ENCODE measurements around the gene ARAP2.

The ARAP2 gene

DNA sequence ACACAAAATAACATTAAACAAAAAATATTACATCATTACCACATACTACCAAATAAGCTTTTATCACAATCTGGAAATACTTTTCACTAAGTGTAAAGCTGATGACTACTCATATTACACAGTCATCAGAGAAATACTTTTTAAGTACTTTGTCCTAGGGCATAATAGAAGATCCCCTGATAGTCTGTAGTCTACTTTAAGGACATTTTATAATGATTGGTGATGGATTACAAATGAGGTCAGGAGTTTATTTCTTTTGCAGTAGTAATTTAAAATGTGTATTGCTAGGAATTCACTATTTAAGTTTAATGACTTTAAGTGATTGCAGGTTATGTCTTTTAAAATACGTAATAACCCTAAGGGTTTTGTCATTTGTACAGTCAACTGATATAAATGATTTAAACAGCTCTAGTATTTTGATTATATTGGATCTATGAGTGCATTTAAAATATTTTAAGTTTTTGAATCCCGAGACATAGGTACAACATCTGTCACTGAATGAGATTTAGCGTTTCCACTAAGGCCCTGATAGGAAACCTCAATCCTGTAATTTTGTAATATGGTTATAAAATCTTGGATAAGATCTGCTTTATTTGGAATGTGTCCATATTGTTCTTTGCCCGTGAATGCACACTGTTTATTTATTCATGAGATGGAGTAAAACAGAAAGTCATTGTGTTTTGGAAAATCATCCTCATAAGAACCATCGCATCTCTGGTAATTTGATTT, 189.5 kb downstream of the ARAP2 start:
- no peaks in the 10 kb centered on the region for H3K9me3 Mint-ChIP-seq
- DNase-seq: no peak
- no peak overlapping the region for H3K27ac Mint-ChIP-seq
- H3K4me1 Mint-ChIP-seq: no peaks in the 10 kb centered on the region
- no peaks in the 10 kb centered on the region for H3K36me3 Mint-ChIP-seq (ENCODE audit: low read depth)
- no peak for ATAC-seq
- no peak overlapping the region for H3K4me3 Mint-ChIP-seq
- no peaks in the 10 kb centered on the region for H3K27me3 Mint-ChIP-seq

DNA sequence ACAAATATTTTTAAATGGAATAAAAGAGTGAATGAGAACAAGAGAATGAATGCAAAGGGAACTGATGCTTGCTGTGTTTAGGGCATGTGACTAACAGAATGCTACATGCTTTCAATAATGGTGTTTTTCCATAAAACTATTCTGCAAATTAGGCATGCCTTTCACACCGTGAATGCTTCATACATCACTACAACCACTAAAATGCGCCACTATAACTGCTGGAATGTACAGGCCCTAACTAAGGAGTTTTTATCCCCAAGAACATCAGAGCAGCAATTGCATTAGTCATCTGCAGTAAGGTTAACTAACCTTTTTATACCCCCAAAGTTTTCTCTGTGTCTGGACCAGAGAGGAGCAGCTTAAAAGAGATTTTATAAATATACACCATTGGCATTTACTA, 190.4 kb downstream of the ARAP2 start:
- H3K4me1 Mint-ChIP-seq: no peaks in the 10 kb centered on the region
- no peaks in the 10 kb centered on the region for H3K27me3 Mint-ChIP-seq
- H3K9me3 Mint-ChIP-seq: no peaks in the 10 kb centered on the region
- no peak overlapping the region for H3K4me3 Mint-ChIP-seq
- ATAC-seq: no peak
- no peak for DNase-seq
- no peaks in the 10 kb centered on the region for H3K36me3 Mint-ChIP-seq (ENCODE audit: low read depth)
- no peak overlapping the region for H3K27ac Mint-ChIP-seq

DNA sequence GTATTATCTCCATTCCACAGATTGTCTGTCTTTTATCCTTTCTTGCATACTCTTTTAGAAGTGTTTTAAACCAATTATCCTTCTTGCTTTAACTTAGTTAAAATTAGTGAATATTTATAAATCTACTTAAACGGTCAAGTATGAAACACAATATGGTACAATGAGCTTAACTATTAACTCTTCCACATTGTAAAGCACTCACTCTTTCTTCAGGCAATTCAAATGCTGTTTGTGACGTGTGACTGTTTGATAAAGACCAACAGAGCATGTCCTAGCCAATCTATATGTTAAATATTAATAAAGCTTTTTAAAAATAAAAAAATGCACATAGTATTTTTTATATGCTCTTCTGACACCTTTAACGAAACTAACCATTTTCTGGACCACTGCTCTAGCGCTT, 192.7 kb downstream of the ARAP2 start:
- Mint-ChIP-seq H3K4me3 (no peak overlapping the region), H3K36me3 (ENCODE audit: low read depth) (no peaks in the 10 kb centered on the region), H3K27me3 (no peaks in the 10 kb centered on the region), H3K27ac (no peak overlapping the region), H3K9me3 (no peaks in the 10 kb centered on the region), H3K4me1 (no peaks in the 10 kb centered on the region)
- ATAC-seq: no peak
- no peak for DNase-seq

DNA sequence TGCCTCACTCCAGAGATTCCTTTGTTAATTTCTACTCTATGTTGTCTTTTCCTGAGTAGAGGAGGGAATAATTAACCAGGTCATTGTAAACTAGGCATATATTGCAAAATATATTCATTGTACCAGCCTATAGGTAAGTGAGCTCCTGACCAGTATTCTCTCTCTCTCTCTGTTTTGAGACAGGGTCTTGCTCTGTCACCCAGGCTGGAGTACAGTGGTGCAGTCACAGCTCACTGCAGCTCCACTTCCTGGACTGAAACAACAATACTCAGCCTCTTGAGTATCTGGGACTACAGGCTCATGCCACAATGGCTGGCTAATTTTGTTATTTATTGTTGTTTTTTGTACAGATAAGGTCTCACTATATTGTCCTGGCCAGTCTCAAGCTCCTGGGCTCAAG, 198.3 kb downstream of the ARAP2 start:
- no peaks in the 10 kb centered on the region for H3K4me1 Mint-ChIP-seq
- H3K27ac Mint-ChIP-seq: no peak overlapping the region
- no peak for DNase-seq
- ATAC-seq: no peak
- no peaks in the 10 kb centered on the region for H3K36me3 Mint-ChIP-seq (ENCODE audit: low read depth)
- no peaks in the 10 kb centered on the region for H3K27me3 Mint-ChIP-seq
- H3K4me3 Mint-ChIP-seq: no peak overlapping the region
- no peaks in the 10 kb centered on the region for H3K9me3 Mint-ChIP-seq

DNA sequence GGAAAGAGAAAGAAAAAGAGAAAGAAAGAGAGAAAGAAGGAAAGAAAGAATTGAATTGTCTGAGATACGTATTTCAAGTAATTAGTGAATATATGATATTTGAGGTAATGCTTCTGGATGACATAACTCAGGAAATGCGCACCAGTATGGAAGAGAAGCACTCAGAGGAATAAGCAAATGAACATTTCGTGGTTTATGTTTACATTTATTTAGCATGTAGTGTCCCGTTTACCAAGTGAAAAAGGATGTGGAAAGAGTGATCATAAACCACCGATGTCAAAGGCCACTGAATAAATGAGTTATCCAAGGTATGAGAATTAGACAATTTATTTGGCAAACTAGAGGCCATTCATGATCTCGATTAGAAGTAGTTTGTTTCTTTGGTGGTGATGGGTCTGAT, 200.4 kb downstream of the ARAP2 start:
- H3K9me3 Mint-ChIP-seq: no peaks in the 10 kb centered on the region
- no peak for DNase-seq
- ATAC-seq: no peak
- no peaks in the 10 kb centered on the region for H3K36me3 Mint-ChIP-seq (ENCODE audit: low read depth)
- no peak overlapping the region for H3K4me3 Mint-ChIP-seq
- no peaks in the 10 kb centered on the region for H3K4me1 Mint-ChIP-seq
- no peak overlapping the region for H3K27ac Mint-ChIP-seq
- H3K27me3 Mint-ChIP-seq: no peaks in the 10 kb centered on the region

DNA sequence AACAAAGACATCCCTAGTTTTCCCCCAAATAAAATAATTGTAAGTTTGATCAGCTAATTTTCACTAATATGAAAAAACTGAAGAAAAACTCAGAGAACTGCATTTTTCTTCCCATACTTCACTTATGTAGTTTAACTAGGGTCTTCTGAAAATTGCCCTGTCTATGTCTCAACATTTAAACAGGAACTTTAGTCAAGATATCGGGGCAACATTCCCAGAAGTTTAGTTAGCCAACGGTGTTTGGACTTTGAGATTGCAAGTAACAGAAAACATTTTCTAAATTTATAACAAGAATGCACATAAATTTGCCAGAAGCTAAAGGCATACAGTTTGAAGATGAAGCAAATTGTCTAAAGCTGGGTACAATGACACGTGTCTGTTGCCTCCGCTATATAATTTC, 201.1 kb downstream of the ARAP2 start:
- Mint-ChIP-seq H3K9me3 (no peaks in the 10 kb centered on the region), H3K27ac (no peak overlapping the region), H3K27me3 (no peaks in the 10 kb centered on the region), H3K4me1 (no peaks in the 10 kb centered on the region), H3K36me3 (ENCODE audit: low read depth) (no peaks in the 10 kb centered on the region), H3K4me3 (no peak overlapping the region)
- DNase-seq (no peak), ATAC-seq (no peak)

DNA sequence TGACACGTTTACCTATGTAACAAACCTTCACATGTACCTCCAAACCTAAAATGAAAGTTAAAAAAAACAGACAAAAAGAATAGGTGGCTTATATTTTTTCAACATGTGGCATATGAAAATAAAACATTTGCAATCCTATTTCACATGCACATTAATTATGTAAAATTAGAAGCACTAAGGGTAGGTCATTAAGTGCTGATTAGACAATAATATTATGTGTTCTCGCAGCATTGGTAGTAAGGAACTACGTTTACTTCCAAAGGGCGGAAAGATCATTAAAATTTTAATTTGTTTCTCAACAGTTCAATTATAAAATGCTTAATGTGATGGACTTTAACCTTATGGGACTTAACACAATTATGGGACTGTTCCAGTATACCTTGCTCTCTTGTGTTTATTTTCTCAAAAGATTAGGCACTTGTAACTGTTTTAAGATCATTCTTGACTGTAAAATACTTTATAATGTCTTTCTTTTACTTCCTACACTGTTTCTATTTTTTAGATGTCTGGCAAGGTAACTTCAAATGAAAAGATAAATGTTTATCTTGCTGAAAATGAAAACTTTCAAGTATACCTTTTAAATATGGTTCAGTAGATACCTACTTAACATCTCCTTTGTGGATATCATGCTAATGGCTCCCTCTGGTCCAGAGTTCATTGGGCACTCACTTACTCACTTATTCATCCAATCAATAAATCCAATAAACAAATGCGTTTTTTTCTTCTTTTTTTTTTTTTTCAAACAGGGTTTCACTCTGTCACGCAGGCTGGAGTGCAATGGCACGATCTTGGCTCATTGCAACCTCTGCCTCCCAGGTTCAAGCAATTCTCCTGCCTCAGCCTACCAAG, 202.0 kb downstream of the ARAP2 start:
- ATAC-seq: no peak
- no peak for DNase-seq
- H3K4me3 Mint-ChIP-seq: no peak overlapping the region
- H3K4me1 Mint-ChIP-seq: no peaks in the 10 kb centered on the region
- no peaks in the 10 kb centered on the region for H3K27me3 Mint-ChIP-seq
- no peaks in the 10 kb centered on the region for H3K36me3 Mint-ChIP-seq (ENCODE audit: low read depth)
- H3K27ac Mint-ChIP-seq: no peak overlapping the region
- no peaks in the 10 kb centered on the region for H3K9me3 Mint-ChIP-seq

DNA sequence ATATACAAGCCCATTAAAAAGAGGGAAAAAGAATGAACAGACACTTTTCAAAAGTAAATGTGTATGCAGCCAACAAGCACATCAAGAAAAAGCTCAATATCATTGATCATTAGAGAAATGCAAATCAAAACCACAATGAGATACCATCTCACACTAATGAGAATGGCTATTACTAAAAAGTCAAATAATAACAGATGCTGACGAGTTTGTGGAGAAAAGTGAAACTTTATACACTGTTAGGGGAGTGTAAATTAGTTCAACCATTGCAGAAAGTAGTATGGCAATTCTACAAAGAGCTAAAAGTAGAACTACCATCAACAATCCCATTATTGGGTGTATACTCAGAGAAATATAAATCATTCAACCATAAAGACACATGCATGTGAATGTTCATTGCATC, 203.0 kb downstream of the ARAP2 start:
- H3K36me3 Mint-ChIP-seq (ENCODE audit: low read depth): no peaks in the 10 kb centered on the region
- no peak overlapping the region for H3K27ac Mint-ChIP-seq
- ATAC-seq: no peak
- H3K9me3 Mint-ChIP-seq: no peaks in the 10 kb centered on the region
- H3K4me3 Mint-ChIP-seq: no peak overlapping the region
- no peaks in the 10 kb centered on the region for H3K27me3 Mint-ChIP-seq
- H3K4me1 Mint-ChIP-seq: no peaks in the 10 kb centered on the region
- no peak for DNase-seq

DNA sequence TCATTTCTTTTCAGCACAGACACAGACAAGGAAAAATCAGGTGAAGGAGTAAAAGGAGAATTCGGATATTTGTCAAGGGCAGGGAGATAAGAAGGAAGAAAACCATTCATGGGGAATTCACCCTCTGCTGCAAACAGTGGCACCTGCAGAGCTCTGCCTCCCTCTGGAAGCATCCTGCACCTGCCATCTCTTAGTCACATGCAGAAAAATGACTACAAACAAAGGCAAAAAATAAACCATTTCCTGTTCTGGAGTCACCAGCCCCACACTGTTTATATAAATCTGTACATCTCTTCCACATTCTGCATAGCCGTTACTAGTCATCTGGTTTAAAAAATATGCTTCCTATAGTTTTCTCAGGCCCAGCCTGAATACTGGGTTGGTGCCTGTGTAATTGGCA, 205.3 kb downstream of the ARAP2 start:
- no peak for DNase-seq
- H3K27me3 Mint-ChIP-seq: no peaks in the 10 kb centered on the region
- peaks cover 5% of the 10 kb centered on the region for H3K9me3 Mint-ChIP-seq
- no peak overlapping the region for H3K4me3 Mint-ChIP-seq
- ATAC-seq: no peak
- H3K27ac Mint-ChIP-seq: no peak overlapping the region
- no peaks in the 10 kb centered on the region for H3K4me1 Mint-ChIP-seq
- H3K36me3 Mint-ChIP-seq (ENCODE audit: low read depth): no peaks in the 10 kb centered on the region

DNA sequence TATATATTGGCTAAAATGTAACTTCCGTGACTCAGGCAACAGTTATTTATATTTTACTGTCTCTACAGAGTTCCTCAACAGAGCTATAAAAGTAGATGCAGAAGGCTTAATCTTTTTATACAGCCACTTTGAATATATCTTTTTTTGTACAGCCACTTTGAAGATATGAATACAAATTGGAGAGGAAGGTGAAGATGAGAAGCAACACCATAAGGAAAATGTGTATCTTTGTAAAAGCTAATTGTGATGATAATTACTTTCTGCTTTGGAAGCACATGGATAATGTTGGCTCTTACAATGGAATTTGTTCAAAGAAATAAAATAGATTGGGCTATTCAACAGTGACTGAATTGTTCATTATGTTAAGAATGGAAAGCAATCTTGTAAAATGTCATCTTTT, 205.8 kb downstream of the ARAP2 start:
- DNase-seq (no peak), ATAC-seq (no peak)
- Mint-ChIP-seq H3K36me3 (ENCODE audit: low read depth) (no peaks in the 10 kb centered on the region), H3K4me3 (no peak overlapping the region), H3K27ac (no peak overlapping the region), H3K9me3 (peaks cover 5% of the 10 kb centered on the region), H3K4me1 (no peaks in the 10 kb centered on the region), H3K27me3 (no peaks in the 10 kb centered on the region)

DNA sequence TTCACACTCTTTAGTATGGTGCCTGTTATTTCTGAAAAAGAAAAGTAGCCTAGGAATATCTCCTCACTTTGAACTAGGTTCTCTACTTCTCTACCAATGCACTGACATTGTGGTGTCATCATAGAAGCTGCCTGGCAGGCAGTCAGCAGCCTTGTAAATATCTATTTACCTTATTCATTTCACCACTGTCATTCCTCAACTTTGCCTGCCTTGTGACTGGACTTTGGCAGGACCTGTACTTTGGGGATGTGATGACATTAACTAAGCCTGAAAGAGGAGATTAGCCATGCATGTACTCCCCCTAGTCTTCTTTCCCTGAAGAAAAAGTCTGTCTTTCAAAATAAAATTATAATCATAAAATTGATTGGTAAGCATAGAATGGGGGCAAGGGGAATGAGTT, 207.2 kb downstream of the ARAP2 start:
- ATAC-seq (no peak), DNase-seq (no peak)
- Mint-ChIP-seq H3K27ac (no peak overlapping the region), H3K27me3 (no peaks in the 10 kb centered on the region), H3K36me3 (ENCODE audit: low read depth) (no peaks in the 10 kb centered on the region), H3K4me1 (no peaks in the 10 kb centered on the region), H3K4me3 (no peak overlapping the region), H3K9me3 (peaks cover 10% of the 10 kb centered on the region)

DNA sequence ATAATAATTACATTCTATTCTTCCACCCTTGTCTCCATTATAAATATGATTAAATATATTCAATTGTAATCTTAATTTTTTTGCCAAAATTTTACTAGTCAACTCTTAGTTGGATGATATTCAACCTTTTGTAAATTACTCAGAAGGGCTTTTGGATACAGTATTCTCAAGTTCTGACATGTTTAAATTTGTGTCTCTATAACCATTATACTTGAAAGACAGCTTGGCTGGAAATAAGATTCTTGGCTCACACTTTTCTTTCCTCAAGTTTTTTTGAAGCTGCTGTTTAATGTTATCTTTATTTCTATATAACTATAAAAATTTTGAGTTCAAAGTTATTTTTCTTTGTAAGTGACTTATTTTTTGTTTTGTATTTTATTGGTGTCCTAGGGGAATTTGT, 214.4 kb downstream of the ARAP2 start:
- peaks cover 7% of the 10 kb centered on the region for H3K9me3 Mint-ChIP-seq
- H3K4me3 Mint-ChIP-seq: no peak overlapping the region
- DNase-seq: no peak
- H3K36me3 Mint-ChIP-seq (ENCODE audit: low read depth): no peaks in the 10 kb centered on the region
- no peaks in the 10 kb centered on the region for H3K4me1 Mint-ChIP-seq
- H3K27me3 Mint-ChIP-seq: no peaks in the 10 kb centered on the region
- ATAC-seq: no peak
- no peak overlapping the region for H3K27ac Mint-ChIP-seq

DNA sequence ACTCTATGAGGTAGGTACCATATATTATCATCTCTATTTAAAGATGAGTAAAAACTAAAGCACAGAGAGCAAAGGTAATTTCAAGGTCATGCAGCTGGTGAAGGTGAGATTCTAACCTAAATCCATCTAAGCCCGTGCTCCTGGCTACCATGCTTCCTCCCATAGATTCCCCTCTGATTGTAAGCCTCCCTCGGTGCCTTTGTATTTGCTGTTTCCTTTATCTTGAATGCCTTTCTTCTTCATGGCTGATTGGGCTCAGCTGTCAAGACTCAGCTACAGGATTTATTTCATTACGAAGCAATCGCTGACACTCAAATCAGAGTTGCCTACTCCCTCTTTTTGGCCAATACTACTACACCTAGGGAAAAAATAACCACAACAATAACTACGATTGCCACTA, 217.1 kb downstream of the ARAP2 start:
- DNase-seq: no peak
- H3K27me3 Mint-ChIP-seq: no peaks in the 10 kb centered on the region
- H3K27ac Mint-ChIP-seq: no peak overlapping the region
- no peak for ATAC-seq
- H3K4me1 Mint-ChIP-seq: no peaks in the 10 kb centered on the region
- no peak overlapping the region for H3K4me3 Mint-ChIP-seq
- no peaks in the 10 kb centered on the region for H3K9me3 Mint-ChIP-seq
- H3K36me3 Mint-ChIP-seq (ENCODE audit: low read depth): no peaks in the 10 kb centered on the region

DNA sequence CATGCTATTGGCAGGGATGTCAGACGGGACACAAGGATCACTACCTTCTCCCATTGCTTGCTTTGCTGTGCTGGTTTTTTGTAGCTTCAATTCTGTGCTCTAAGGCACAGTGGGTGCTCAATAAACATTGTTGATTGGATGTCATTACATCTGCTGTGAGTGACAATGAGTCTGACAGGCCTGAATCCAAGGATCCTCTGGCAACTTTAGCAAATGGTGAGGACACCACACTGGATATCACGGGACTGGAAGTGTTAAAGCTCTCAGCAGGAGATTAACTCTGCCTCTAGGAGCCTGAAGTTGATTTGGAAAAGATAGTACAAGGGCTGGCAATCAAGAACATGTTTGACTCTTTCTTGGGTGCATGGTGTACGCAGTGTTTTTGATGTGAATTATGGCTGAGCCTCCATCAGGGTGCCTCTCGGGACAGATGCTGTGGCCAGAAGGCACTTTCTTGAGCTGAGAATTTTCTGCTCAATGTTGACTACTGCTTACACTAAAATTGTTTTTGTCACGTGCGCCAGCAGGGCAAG, 217.9 kb downstream of the ARAP2 start:
- Mint-ChIP-seq H3K4me3 (no peak overlapping the region), H3K27ac (no peak overlapping the region), H3K9me3 (no peaks in the 10 kb centered on the region), H3K27me3 (no peaks in the 10 kb centered on the region), H3K36me3 (ENCODE audit: low read depth) (no peaks in the 10 kb centered on the region), H3K4me1 (no peaks in the 10 kb centered on the region)
- DNase-seq: no peak
- ATAC-seq: no peak

DNA sequence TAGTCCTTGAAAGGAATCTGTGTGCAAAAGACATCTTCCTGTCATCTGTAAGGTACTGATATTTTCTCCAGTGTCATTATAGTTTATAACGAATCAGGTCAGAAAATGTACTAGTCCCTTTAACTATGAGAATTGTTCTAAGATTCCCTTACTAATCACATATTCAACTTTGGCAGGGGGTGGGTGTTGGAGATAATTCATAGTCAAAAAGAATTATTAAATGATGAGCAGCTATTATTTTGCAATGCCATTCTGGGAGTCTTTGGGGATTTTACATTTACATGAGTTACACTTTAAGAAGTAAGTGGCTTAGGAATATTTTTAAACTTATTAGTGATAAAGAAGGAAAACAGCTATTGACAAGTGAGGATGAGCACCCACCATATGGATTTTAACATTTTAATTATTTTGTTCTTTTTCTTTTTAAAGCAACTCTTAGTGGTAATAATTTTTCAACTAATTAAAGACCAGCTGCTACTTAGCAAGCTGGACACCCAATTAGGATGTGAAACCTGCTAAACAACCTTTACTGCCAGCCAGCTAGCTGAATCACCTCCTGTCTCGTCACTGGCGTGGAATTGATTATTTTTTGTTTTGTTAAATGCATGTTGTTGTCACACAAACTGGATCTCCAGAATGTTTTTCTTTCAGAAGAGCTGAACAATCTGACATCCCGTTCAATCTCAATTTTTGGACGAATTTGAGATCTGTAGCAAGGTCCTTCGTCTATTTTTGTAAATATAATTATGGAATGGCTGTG, 219.2 kb downstream of the ARAP2 start:
- DNase-seq (no peak), ATAC-seq (no peak)
- Mint-ChIP-seq H3K27me3 (no peaks in the 10 kb centered on the region), H3K4me3 (no peak overlapping the region), H3K36me3 (ENCODE audit: low read depth) (no peaks in the 10 kb centered on the region), H3K9me3 (no peaks in the 10 kb centered on the region), H3K4me1 (no peaks in the 10 kb centered on the region), H3K27ac (no peak overlapping the region)
